GM12878 (cell line): ENCODE measurements around the gene OPCML. TPM values are rescaled to one million over a fixed set of nuclear protein-coding genes. Genes with fewer than 3 reads are reported as not detected.

Experiments
- ATAC-seq: fragments of 200-7000 bp; cut with Tn5 transposase; 3 replicates; pipeline ENCODE4 v1.9.1; 2020; ENCODE audit warnings: mild to moderate bottlenecking, moderate library complexity
- BruUV-seq: library from RNA; stranded (reverse); fragments of 400-500 nt; replicated peaks from 2 replicates; lab custom pipeline; 2021; lab: Mats Ljungman, UMichigan
- CTCF ChIA-PET: fragments of 300-600 bp; sonication (Branson Sonifier 250); formaldehyde crosslinking; extraction: SDS; loops from one replicate; lab custom pipeline; 2021; ENCODE audit warnings: inconsistent platforms; lab: Yijun Ruan, JAX
- POLR2A ChIA-PET: fragments of 350-600 bp; formaldehyde crosslinking; extraction: SDS; loops from one replicate; lab custom pipeline; 2021; ENCODE audit warnings: inconsistent platforms; lab: Charles Lee
- RAD21 ChIA-PET: fragments of 300-600 bp; sonication (Branson Sonifier 250); formaldehyde crosslinking; loops from one replicate; lab custom pipeline; 2023; ENCODE audit warnings: antibody characterized with exemption; ENCODE audit not compliant: unreplicated experiment; lab: Charles Lee
- SMC1A ChIA-PET: fragments of 300-600 bp; sonication (Branson Sonifier 250); formaldehyde crosslinking; loops from one replicate; lab custom pipeline; 2023; ENCODE audit not compliant: unreplicated experiment, uncharacterized antibody; lab: Charles Lee
- DNase-seq: peaks from one replicate; pipeline ENCODE4 v3.0.0-alpha.2; 2011; ENCODE audit warnings: low read depth, low spot score
- FAIRE-seq: peaks from 3 replicates; lab custom pipeline; 2011; peaks lifted over from hg19 to GRCh38; lab: Jason Lieb, UNC
- H2AFZ ChIP-seq: 2 replicates; pipeline ENCODE4 v1.6.0; 2011; ENCODE audit warnings: low read depth, low read length, control low read depth; ENCODE audit not compliant: control insufficient read depth
- H3K27ac ChIP-seq: 2 replicates; pipeline ENCODE4 v1.5.1; 2011; ENCODE audit warnings: control low read depth; ENCODE audit not compliant: control insufficient read depth, insufficient read depth
- H3K27me3 ChIP-seq, 2 experiments: replicated peaks in 1 of 2; 2 replicates each; pipeline versions ENCODE4 v1.6.0 to v1.6.1; 2011; ENCODE audit warnings: low read length in 1 of 2; ENCODE audit not compliant: control insufficient read depth in 2 of 2, insufficient read depth in 2 of 2
- H3K36me3 ChIP-seq, 2 experiments: 2 replicates each; pipeline ENCODE4 v1.5.1; 2011; ENCODE audit warnings: low read length in 1 of 2; ENCODE audit not compliant: control insufficient read depth in 2 of 2, insufficient read depth in 2 of 2
- H3K4me1 ChIP-seq: 2 replicates; pipeline ENCODE4 v1.6.1; 2011; ENCODE audit warnings: mild to moderate bottlenecking, low read length, moderate library complexity, mixed read lengths; ENCODE audit not compliant: control insufficient read depth, insufficient read depth
- H3K4me2 ChIP-seq: 2 replicates; pipeline ENCODE4 v1.6.0; 2011; ENCODE audit warnings: control low read depth; ENCODE audit not compliant: control insufficient read depth, insufficient read depth
- H3K4me3 ChIP-seq: fragments of 200-600 bp; sonication (generic); 2 replicates; pipeline ENCODE4 v1.5.1; 2016
- H3K79me2 ChIP-seq: 2 replicates; pipeline ENCODE4 v1.6.0; 2011; ENCODE audit warnings: low read length; ENCODE audit not compliant: control insufficient read depth, insufficient read depth
- H3K9ac ChIP-seq: 2 replicates; pipeline ENCODE4 v1.8.0; 2011; ENCODE audit warnings: low read length, control low read depth, mixed read lengths; ENCODE audit not compliant: control insufficient read depth, insufficient read depth
- H3K9me3 ChIP-seq: replicated peaks from 3 replicates; pipeline ENCODE4 v1.5.1; 2011; ENCODE audit warnings: mild to moderate bottlenecking, low read length; ENCODE audit not compliant: control insufficient read depth, insufficient read depth
- H4K20me1 ChIP-seq: 2 replicates; pipeline ENCODE4 v1.6.0; 2011; ENCODE audit not compliant: control insufficient read depth, insufficient read depth
- BMI1 ChIP-seq: fragments of 450-650 bp; IDR thresholded peaks from 2 replicates; pipeline ENCODE4 v1.6.1; 2016; ENCODE audit warnings: mild to moderate bottlenecking, moderate library complexity, borderline replicate concordance
- CHD2 ChIP-seq: IDR thresholded peaks from 2 replicates; pipeline ENCODE4 v1.6.1; 2011; ENCODE audit warnings: low read depth, low read length, improper control_type of control experiment, borderline replicate concordance
- EED ChIP-seq: sonication (generic); IDR thresholded peaks from 2 replicates; pipeline ENCODE4 v1.6.1; 2016; ENCODE audit warnings: antibody characterized with exemption, low read depth
- HDAC2 ChIP-seq: fragments of 200-600 bp; sonication (generic); IDR thresholded peaks from 2 replicates; pipeline ENCODE4 v1.6.1; 2017
- NFXL1 ChIP-seq: fragments of 450-650 bp; IDR thresholded peaks from 2 replicates; pipeline ENCODE4 v1.6.1; 2017; ENCODE audit warnings: antibody characterized with exemption, mild to moderate bottlenecking, borderline replicate concordance
- NR2C2 ChIP-seq: IDR thresholded peaks from 2 replicates; pipeline ENCODE4 v1.6.1; 2011; ENCODE audit warnings: borderline replicate concordance, low read depth; ENCODE audit not compliant: control insufficient read depth, insufficient read length
- PAX8 ChIP-seq: fragments of 450-650 bp; IDR thresholded peaks from 2 replicates; pipeline ENCODE4 v1.6.1; 2017; ENCODE audit warnings: mild to moderate bottlenecking, moderate library complexity
- PML ChIP-seq: IDR thresholded peaks from 2 replicates; pipeline ENCODE4 v1.6.1; 2012; ENCODE audit warnings: low read length, inconsistent platforms
- SMARCA5 ChIP-seq: fragments of 450-650 bp; IDR thresholded peaks from 2 replicates; pipeline ENCODE4 v1.6.1; 2017; ENCODE audit warnings: mild to moderate bottlenecking
- SREBF1 ChIP-seq: IDR thresholded peaks from 2 replicates; pipeline ENCODE4 v1.6.1; 2012; ENCODE audit warnings: mild to moderate bottlenecking, low read length
- SRF ChIP-seq, 2 experiments: IDR thresholded peaks; 2 replicates each; pipeline ENCODE4 v1.6.1; 2011; ENCODE audit warnings: low read depth in 2 of 2, low read length in 2 of 2, mild to moderate bottlenecking in 1 of 2, moderate library complexity in 1 of 2
- SUZ12 ChIP-seq: fragments of 200-600 bp; sonication (generic); IDR thresholded peaks from one replicate; pipeline ENCODE4 v1.6.1; 2018; ENCODE audit warnings: antibody characterized with exemption, mild to moderate bottlenecking; ENCODE audit not compliant: unreplicated experiment
- TARDBP ChIP-seq: IDR thresholded peaks from 2 replicates; pipeline ENCODE4 v1.6.1; 2016; ENCODE audit warnings: borderline replicate concordance
- ZBED1 ChIP-seq: IDR thresholded peaks from 2 replicates; pipeline ENCODE4 v1.6.1; 2016; ENCODE audit warnings: borderline replicate concordance
- ZNF384 ChIP-seq: IDR thresholded peaks from 2 replicates; pipeline ENCODE4 v1.6.1; 2012; ENCODE audit warnings: low read depth, mild to moderate bottlenecking, low read length, improper control_type of control experiment, borderline replicate concordance
- WGBS: methylation state at CpG from one replicate; pipeline ENCODE4 v1.1.6; 2016; ENCODE audit warnings: low lambda C conversion rate; ENCODE audit not compliant: insufficient replicate concordance, insufficient coverage; ENCODE audit errors: missing lambda C conversion rate; 5-methylcytosine and 5-hydroxymethylcytosine counted together
- in situ Hi-C: fragments of 300-500 bp; cut with MboI; formaldehyde crosslinking; loops from 9 replicates; pipeline ENCODE4 v1.14.3; 2018; ENCODE audit warnings: mixed read lengths
- intact Hi-C: fragments of 100-400 bp; cut with micrococcal nuclease; formaldehyde crosslinking; loops from one replicate; pipeline ENCODE4 v1.14.2; 2022; ENCODE audit not compliant: unreplicated experiment
- polyA plus RNA-seq, 11 experiments: library from polyadenylated mRNA; depleted of rRNA in 4 of 11; unstranded in 6 of 11; stranded (reverse) in 5 of 11; fragments of >200 nt; fragmentation: Nextera tagmentation in 4 of 11; fragmentation: Illumina TruSeq in 1 of 11; extraction: Ambion mirVana in 4 of 11; extraction: Trizol in 1 of 11; gene quantifications; 1 replicate in 1 of 11; 2 replicates in 10 of 11; pipeline versions ENCODE4 v1.2.1 to v1.2.3, GENCODE V29; 2011 to 2016; ENCODE audit warnings: inconsistent platforms in 2 of 11, missing spikeins in 2 of 11, low read depth in 1 of 11
- total RNA-seq, 4 experiments: library from RNA; depleted of rRNA in 3 of 4; stranded (reverse); fragments of >200 nt in 3 of 4; fragmentation: Illumina TruSeq in 1 of 4; extraction: Trizol in 1 of 4; gene quantifications; 2 replicates each; pipeline versions ENCODE4 v1.2.1 to v1.2.3, GENCODE V29; 2013 to 2021
- TF ChIP-seq, protein P1 (sequence below): IDR thresholded peaks from 2 replicates; pipeline ENCODE4 v1.6.1; 2011; ENCODE audit warnings: low read depth, mild to moderate bottlenecking, low read length, moderate library complexity, borderline replicate concordance; ENCODE audit errors: extremely low read depth
- TF ChIP-seq, protein P2 (sequence below): fragments of 150-350 bp; IDR thresholded peaks from 2 replicates; pipeline ENCODE4 v1.6.1; 2014; ENCODE audit warnings: mild to moderate bottlenecking, low read depth, low read length

The OPCML gene
- total and polyA plus RNA-seq, 10 of the 15 experiments (the other 5 are each of a cell fraction or from before 2014, with no cell fraction given), result 0.84 TPM; not detected in 9

GRCh38 chr11:132910011-132910760 is 622.1 kb downstream of the OPCML start:
- Histone ChIP-seq H3K36me3 (no peaks in the 10 kb centered on the region), H3K27ac (no peak overlapping the region), H2AFZ (no peak overlapping the region), H3K9ac (no peak overlapping the region), H3K79me2 (no peaks in the 10 kb centered on the region), H3K9me3 (no peaks in the 10 kb centered on the region), H3K4me3 (no peak overlapping the region), H3K4me2 (no peak overlapping the region), H3K4me1 (no peaks in the 10 kb centered on the region), H4K20me1 (no peaks in the 10 kb centered on the region), H3K27me3 (no peaks in the 10 kb centered on the region; a peak in 1 of 4 replicates)
- ChIA-PET CTCF (no interaction called here), SMC1A (no interaction called here), RAD21 (no interaction called here), POLR2A (interaction anchor here (0.5 kb wide), 1 partner anchor 72 kb away, joined by 5 read pairs; no protein-coding TSS in a partner anchor)
- intact Hi-C loops, result no loop called here
- BruUV-seq, result no TSS peak
- no peak for TF ChIP-seq SUZ12
- TF ChIP-seq, protein P1, sequence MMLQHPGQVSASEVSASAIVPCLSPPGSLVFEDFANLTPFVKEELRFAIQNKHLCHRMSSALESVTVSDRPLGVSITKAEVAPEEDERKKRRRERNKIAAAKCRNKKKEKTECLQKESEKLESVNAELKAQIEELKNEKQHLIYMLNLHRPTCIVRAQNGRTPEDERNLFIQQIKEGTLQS, result no peak
- no peak for FAIRE-seq
- 49% methylated on average over 18 of the region's 18 CpGs for WGBS
- ATAC-seq, result no peak
- DNase-seq, result no peak
- in situ Hi-C loops, result no loop called here

DNA sequence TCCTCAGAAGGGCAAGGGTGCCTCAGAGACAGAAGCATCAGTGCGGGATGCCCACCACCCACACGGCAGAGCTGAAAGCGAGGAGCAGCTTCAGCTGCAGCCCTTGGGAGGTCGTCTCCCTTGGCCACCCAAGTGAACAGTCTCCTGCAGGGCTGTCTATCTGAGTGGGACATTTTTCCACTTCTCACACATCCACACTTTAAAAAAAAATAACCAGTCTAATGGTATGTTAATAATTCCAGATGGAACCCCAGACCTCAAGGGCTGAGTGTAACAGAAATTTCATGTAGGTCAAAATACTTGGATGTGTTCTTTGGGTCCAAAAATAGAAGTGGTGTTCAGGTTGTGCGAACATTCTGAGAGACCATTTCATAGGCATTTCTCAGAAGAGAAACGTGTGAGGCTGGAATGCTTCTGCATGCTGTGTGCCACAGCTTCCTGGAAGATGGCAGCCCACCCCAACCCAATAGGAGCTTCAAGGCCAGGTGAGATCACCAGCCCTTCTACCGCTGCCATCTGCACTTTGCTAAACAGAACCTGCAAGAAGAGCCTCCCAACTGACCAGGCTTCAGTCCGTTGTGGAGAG is 623.2 kb downstream of the OPCML start:
- Histone ChIP-seq H3K9ac (no peak overlapping the region), H3K79me2 (no peaks in the 10 kb centered on the region), H3K27me3 (no peaks in the 10 kb centered on the region; a peak in 1 of 4 replicates), H2AFZ (no peak overlapping the region), H3K4me1 (no peaks in the 10 kb centered on the region), H3K36me3 (no peaks in the 10 kb centered on the region), H3K27ac (no peak overlapping the region), H3K4me2 (no peak overlapping the region), H3K9me3 (no peaks in the 10 kb centered on the region), H3K4me3 (no peak overlapping the region), H4K20me1 (no peaks in the 10 kb centered on the region)
- POLR2A ChIA-PET, result no interaction called here
- no TSS peak for BruUV-seq
- ATAC-seq, result no peak
- FAIRE-seq, result no peak
- WGBS, result 16% methylated on average over 8 of the region's 8 CpGs
- DNase-seq, result no peak
- CTCF ChIA-PET, result interaction anchor here (1.1 kb wide), 1 partner anchor 32 kb away, joined by 3 read pairs; no protein-coding TSS in a partner anchor
- RAD21 ChIA-PET, result no interaction called here
- in situ Hi-C loops, result no loop called here
- SMC1A ChIA-PET, result no interaction called here
- intact Hi-C loops, result no loop called here
- TF ChIP-seq SREBF1 (no peak), PML (no peak), NFXL1 (no peak), CHD2 (no peak), NR2C2 (no peak), BMI1 (no peak), ZNF384 (no peak), EED (no peak), PAX8 (no peak), SRF (IDR thresholded peaks at IDR 0.05; ENCODE audit: low read depth in 2 of 2, low read length in 2 of 2) (no peak), TARDBP (no peak), SMARCA5 (no peak), ZBED1 (no peak), HDAC2 (no peak)
- TF ChIP-seq, protein P2, sequence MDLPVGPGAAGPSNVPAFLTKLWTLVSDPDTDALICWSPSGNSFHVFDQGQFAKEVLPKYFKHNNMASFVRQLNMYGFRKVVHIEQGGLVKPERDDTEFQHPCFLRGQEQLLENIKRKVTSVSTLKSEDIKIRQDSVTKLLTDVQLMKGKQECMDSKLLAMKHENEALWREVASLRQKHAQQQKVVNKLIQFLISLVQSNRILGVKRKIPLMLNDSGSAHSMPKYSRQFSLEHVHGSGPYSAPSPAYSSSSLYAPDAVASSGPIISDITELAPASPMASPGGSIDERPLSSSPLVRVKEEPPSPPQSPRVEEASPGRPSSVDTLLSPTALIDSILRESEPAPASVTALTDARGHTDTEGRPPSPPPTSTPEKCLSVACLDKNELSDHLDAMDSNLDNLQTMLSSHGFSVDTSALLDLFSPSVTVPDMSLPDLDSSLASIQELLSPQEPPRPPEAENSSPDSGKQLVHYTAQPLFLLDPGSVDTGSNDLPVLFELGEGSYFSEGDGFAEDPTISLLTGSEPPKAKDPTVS, result no peak
